Measurements from ENCODE around the gene CHN2.

CHN2 gene

DNA sequence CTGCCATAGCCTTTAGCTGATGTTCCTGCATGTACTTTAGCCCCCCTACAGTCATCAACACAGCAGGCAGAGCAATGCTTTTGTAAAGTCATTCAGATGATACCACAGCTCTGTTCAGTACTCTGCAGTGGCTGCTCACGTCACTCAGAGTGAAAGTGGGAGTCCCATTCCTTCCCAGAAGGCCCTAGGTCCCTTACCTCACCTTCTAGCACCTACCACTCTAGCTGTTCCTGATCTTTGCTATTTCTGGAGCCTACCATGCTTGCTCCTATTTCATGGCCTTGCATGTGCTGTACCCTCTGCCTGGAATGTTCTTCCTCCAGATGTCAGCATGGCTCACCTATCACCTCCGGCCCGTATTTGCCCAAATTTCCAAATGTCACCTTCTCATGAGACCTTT, 274.7 kb downstream of the CHN2 start:
- Histone ChIP-seq H3K9me3 (ENCODE audit: control insufficient read depth, insufficient read depth, low read length) (no peaks in the 10 kb centered on the region), H3K36me3 (ENCODE audit: control insufficient read depth, insufficient read depth, low read length) (no peaks in the 10 kb centered on the region), H3K27me3 (ENCODE audit: control insufficient read depth, insufficient read depth, low read length) (no peaks in the 10 kb centered on the region), H3K9ac (ENCODE audit: low read depth, low read length) (no peak overlapping the region), H3K4me3 (ENCODE audit: low read depth, low read length) (no peak overlapping the region), H3K4me1 (ENCODE audit: control insufficient read depth, insufficient read depth, low read length) (no peaks in the 10 kb centered on the region)

GRCh38 chr7:29469976-29470557, 275.5 kb downstream of the CHN2 start:
- no peaks in the 10 kb centered on the region for H3K4me1 ChIP-seq (ENCODE audit: control insufficient read depth, insufficient read depth, low read length)
- no peak overlapping the region for H3K4me3 ChIP-seq (ENCODE audit: low read depth, low read length)
- H3K27me3 ChIP-seq (ENCODE audit: control insufficient read depth, insufficient read depth, low read length), result no peaks in the 10 kb centered on the region

DNA sequence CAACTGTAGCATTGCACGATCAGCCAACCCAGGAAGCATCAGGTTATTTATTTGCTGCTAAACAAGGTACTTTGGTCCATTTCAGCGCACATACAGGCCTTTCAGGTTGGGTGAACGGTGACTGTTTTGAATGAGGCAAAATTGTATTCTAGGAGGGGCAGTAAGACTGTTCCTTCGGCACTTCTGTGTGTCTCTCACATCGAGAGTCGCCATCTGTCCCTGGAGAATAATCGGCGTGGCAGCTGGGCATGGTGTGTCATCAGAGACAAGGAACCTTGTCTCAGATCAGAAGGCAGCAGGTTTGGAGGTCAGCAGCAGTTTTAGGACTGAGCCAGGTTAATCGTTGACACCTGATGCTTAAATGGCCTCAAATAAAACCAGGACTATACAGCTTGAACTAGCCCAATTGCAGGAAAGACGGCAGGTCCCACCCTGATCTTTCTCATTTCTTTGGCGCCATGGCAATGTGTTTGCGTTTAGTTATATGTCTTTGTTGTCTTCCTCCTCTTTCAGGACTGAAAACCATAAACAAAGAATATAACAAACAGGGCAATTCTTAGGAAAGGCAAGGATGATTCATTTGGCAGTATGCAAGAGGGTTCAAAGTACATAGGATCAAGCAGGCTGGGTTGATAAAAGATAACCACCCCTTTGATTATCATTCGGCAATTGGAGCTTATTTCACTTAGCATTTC, 277.0 kb downstream of the CHN2 start:
- Histone ChIP-seq H3K9ac (ENCODE audit: low read depth, low read length) (no peak overlapping the region), H3K4me3 (ENCODE audit: low read depth, low read length) (no peak overlapping the region), H3K27me3 (ENCODE audit: control insufficient read depth, insufficient read depth, low read length) (no peaks in the 10 kb centered on the region), H3K4me1 (ENCODE audit: control insufficient read depth, insufficient read depth, low read length) (no peaks in the 10 kb centered on the region), H3K9me3 (ENCODE audit: control insufficient read depth, insufficient read depth, low read length) (no peaks in the 10 kb centered on the region), H3K36me3 (ENCODE audit: control insufficient read depth, insufficient read depth, low read length) (no peaks in the 10 kb centered on the region)

More at GRCh38 chr7:29469976-29470557, 275.5 kb downstream of the CHN2 start:
- no peaks in the 10 kb centered on the region for H3K9me3 ChIP-seq (ENCODE audit: control insufficient read depth, insufficient read depth, low read length)
- H3K36me3 ChIP-seq (ENCODE audit: control insufficient read depth, insufficient read depth, low read length), result no peaks in the 10 kb centered on the region
- H3K9ac ChIP-seq (ENCODE audit: low read depth, low read length), result no peak overlapping the region

DNA sequence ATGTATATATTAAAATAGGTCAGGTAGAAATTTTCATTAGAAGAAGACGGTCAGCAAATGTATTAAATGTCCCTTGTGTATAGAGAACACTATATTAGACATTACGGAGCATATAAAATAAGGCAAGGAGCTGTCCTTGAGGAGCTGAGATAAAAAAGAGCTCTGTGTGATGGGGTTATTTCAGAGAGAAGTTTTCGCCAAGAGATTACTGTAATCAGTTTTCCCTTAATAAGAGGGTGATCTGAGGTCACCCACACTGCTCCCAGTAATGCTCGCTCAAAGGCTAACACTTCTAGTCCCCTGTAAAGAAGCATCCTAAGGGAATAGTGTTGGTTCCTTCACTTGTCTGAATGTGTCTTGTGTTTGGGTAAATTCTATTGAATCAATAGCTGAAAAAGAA, 282.3 kb downstream of the CHN2 start:
- H3K4me3 ChIP-seq (ENCODE audit: low read depth, low read length), result no peak overlapping the region
- H3K9me3 ChIP-seq (ENCODE audit: control insufficient read depth, insufficient read depth, low read length), result no peaks in the 10 kb centered on the region
- no peaks in the 10 kb centered on the region for H3K4me1 ChIP-seq (ENCODE audit: control insufficient read depth, insufficient read depth, low read length)
- H3K36me3 ChIP-seq (ENCODE audit: control insufficient read depth, insufficient read depth, low read length), result no peaks in the 10 kb centered on the region
- no peaks in the 10 kb centered on the region for H3K27me3 ChIP-seq (ENCODE audit: control insufficient read depth, insufficient read depth, low read length)
- H3K9ac ChIP-seq (ENCODE audit: low read depth, low read length), result no peak overlapping the region

DNA sequence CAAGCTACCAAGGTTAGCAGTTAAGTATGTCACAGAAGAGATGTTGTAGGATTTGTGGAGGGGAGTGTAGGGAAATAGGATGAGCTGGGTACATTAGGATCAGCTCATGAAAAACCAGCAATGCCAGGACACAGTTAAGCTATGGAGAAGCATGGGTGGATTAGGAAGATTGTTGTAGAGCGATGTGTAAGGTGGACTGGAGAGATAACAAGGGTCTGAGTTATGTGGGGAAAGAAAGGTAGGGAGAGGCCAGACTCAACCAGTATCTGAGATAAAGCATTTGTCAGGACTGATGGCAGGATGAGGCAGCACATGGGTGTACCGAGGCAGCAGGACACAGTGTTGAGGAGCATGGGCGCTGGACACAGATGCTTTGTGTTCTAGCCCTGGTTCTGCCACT, 283.7 kb downstream of the CHN2 start:
- Histone ChIP-seq H3K27me3 (ENCODE audit: control insufficient read depth, insufficient read depth, low read length) (no peaks in the 10 kb centered on the region), H3K9ac (ENCODE audit: low read depth, low read length) (no peak overlapping the region), H3K4me3 (ENCODE audit: low read depth, low read length) (no peak overlapping the region), H3K36me3 (ENCODE audit: control insufficient read depth, insufficient read depth, low read length) (no peaks in the 10 kb centered on the region), H3K9me3 (ENCODE audit: control insufficient read depth, insufficient read depth, low read length) (no peaks in the 10 kb centered on the region), H3K4me1 (ENCODE audit: control insufficient read depth, insufficient read depth, low read length) (no peaks in the 10 kb centered on the region)

GRCh38 chr7:29478687-29479240, 284.2 kb downstream of the CHN2 start:
- H3K9me3 ChIP-seq (ENCODE audit: control insufficient read depth, insufficient read depth, low read length), result no peaks in the 10 kb centered on the region
- H3K27me3 ChIP-seq (ENCODE audit: control insufficient read depth, insufficient read depth, low read length), result no peaks in the 10 kb centered on the region
- no peak overlapping the region for H3K9ac ChIP-seq (ENCODE audit: low read depth, low read length)
- no peaks in the 10 kb centered on the region for H3K4me1 ChIP-seq (ENCODE audit: control insufficient read depth, insufficient read depth, low read length)
- H3K36me3 ChIP-seq (ENCODE audit: control insufficient read depth, insufficient read depth, low read length), result no peaks in the 10 kb centered on the region
- H3K4me3 ChIP-seq (ENCODE audit: low read depth, low read length), result no peak overlapping the region

GRCh38 chr7:29479301-29480200, 285.0 kb downstream of the CHN2 start:
- H3K36me3 ChIP-seq (ENCODE audit: control insufficient read depth, insufficient read depth, low read length), result no peaks in the 10 kb centered on the region
- H3K4me3 ChIP-seq (ENCODE audit: low read depth, low read length), result no peak overlapping the region
- no peaks in the 10 kb centered on the region for H3K4me1 ChIP-seq (ENCODE audit: control insufficient read depth, insufficient read depth, low read length)
- no peak overlapping the region for H3K9ac ChIP-seq (ENCODE audit: low read depth, low read length)
- no peaks in the 10 kb centered on the region for H3K9me3 ChIP-seq (ENCODE audit: control insufficient read depth, insufficient read depth, low read length)
- H3K27me3 ChIP-seq (ENCODE audit: control insufficient read depth, insufficient read depth, low read length), result no peaks in the 10 kb centered on the region

- Histone ChIP-seq H3K4me3 (ENCODE audit: low read depth, low read length) (no peak overlapping the region), H3K27me3 (ENCODE audit: control insufficient read depth, insufficient read depth, low read length) (no peaks in the 10 kb centered on the region), H3K9me3 (ENCODE audit: control insufficient read depth, insufficient read depth, low read length) (no peaks in the 10 kb centered on the region), H3K9ac (ENCODE audit: low read depth, low read length) (no peak overlapping the region), H3K4me1 (ENCODE audit: control insufficient read depth, insufficient read depth, low read length) (peaks cover 2% of the 10 kb centered on the region), H3K36me3 (ENCODE audit: control insufficient read depth, insufficient read depth, low read length) (no peaks in the 10 kb centered on the region)
Measured at GRCh38 chr7:29480451-29480850, 285.9 kb downstream of the CHN2 start.

DNA sequence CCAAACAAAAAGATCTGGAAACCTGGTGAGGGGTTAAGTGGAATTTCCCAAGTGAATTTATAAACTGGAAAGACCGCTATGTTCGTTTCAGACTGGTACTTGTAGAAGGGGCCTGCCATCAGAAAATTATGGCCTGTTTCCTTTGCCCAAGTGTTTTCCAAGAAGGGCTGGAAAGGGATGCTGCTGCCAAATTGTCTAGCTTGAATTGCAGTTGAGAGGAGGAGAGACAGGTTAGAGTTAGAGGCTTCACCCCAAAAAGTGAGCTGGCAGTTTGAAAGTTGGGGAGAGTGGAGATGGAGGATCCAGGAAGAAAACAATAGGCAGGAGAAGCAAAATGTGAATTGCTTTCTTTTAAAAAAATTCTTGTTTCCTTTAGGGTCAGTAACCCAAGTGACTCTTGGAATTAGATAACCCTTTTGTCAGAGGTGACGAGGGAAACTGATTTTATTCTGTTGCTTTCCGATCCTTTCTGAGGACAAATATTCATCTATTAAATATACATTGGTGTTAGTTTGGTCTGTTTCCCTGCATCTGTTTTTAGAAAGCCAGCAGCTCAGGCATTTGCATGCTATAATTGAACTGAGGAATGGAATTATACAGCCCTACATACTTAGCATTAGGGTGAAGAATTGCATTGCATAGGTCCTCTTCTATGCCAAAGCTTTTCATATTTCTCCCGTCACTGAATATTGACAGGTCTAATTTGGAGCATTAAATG, 286.5 kb downstream of the CHN2 start:
- Histone ChIP-seq H3K36me3 (ENCODE audit: control insufficient read depth, insufficient read depth, low read length) (no peaks in the 10 kb centered on the region), H3K9me3 (ENCODE audit: control insufficient read depth, insufficient read depth, low read length) (no peaks in the 10 kb centered on the region), H3K9ac (ENCODE audit: low read depth, low read length) (no peak overlapping the region), H3K4me3 (ENCODE audit: low read depth, low read length) (no peak overlapping the region), H3K4me1 (ENCODE audit: control insufficient read depth, insufficient read depth, low read length) (peaks cover 7% of the 10 kb centered on the region), H3K27me3 (ENCODE audit: control insufficient read depth, insufficient read depth, low read length) (no peaks in the 10 kb centered on the region)

GRCh38 chr7:29482056-29482455, 287.5 kb downstream of the CHN2 start:
- Histone ChIP-seq H3K9me3 (ENCODE audit: control insufficient read depth, insufficient read depth, low read length) (no peaks in the 10 kb centered on the region), H3K4me1 (ENCODE audit: control insufficient read depth, insufficient read depth, low read length) (peaks cover 7% of the 10 kb centered on the region), H3K36me3 (ENCODE audit: control insufficient read depth, insufficient read depth, low read length) (no peaks in the 10 kb centered on the region), H3K27me3 (ENCODE audit: control insufficient read depth, insufficient read depth, low read length) (no peaks in the 10 kb centered on the region), H3K9ac (ENCODE audit: low read depth, low read length) (no peak overlapping the region), H3K4me3 (ENCODE audit: low read depth, low read length) (no peak overlapping the region)
